Activated T-helper 17 cell treated with anti-CD3 and anti-CD28 coated beads, Interleukin-2, amount 50 U/mL, for 72 hours (primary cell): Measurements from ENCODE around the gene SPAG5. TPM values are rescaled to one million over a fixed set of nuclear protein-coding genes. Genes with fewer than 3 reads are reported as not detected.
"Not testable (repeated sequence)": the region's sequence is repeated elsewhere in the genome, so short reads cannot be mapped to it uniquely, and the experiment has no call there.

Experiments
- ATAC-seq: fragments of 150-1000 bp; cut with Tn5 transposase; replicated peaks from 2 replicates; pipeline ENCODE4 v1.10.0; 2021; ENCODE audit warnings: mild to moderate bottlenecking, moderate library complexity
- H3K27ac Mint-ChIP-seq: one replicate; pipeline ENCODE4 v1.8.0; 2022; ENCODE audit warnings: mixed read lengths
- H3K27me3 Mint-ChIP-seq: one replicate; pipeline ENCODE4 v1.8.0; 2022; ENCODE audit warnings: mixed read lengths
- H3K36me3 Mint-ChIP-seq: one replicate; pipeline ENCODE4 v1.8.0; 2022; ENCODE audit warnings: low read depth, mild to moderate bottlenecking, mixed read lengths
- H3K4me1 Mint-ChIP-seq: one replicate; pipeline ENCODE4 v1.8.0; 2022; ENCODE audit warnings: mixed read lengths
- H3K4me3 Mint-ChIP-seq: one replicate; pipeline ENCODE4 v1.8.0; 2022; ENCODE audit warnings: mild to moderate bottlenecking, mixed read lengths
- H3K9me3 Mint-ChIP-seq: one replicate; pipeline ENCODE4 v1.8.0; 2022; ENCODE audit warnings: mixed read lengths
- total RNA-seq, 2 donors: library from RNA; stranded (reverse); gene quantifications; one replicate each; pipeline ENCODE4 v1.2.3, GENCODE V29; 2022

The SPAG5 gene
- total RNA-seq, 2 donors from 2014 or later = 140 to 195 TPM

- ATAC-seq = no peak
- H3K27me3 Mint-ChIP-seq = no peaks in the 10 kb centered on the region
- H3K36me3 Mint-ChIP-seq = peaks cover 100% of the 10 kb centered on the region
- no peak overlapping the region for H3K27ac Mint-ChIP-seq
- no peaks in the 10 kb centered on the region for H3K4me1 Mint-ChIP-seq
- no peaks in the 10 kb centered on the region for H3K9me3 Mint-ChIP-seq
- no peak overlapping the region for H3K4me3 Mint-ChIP-seq
Measured at GRCh38 chr17:28620010-28620409, 21.2 kb upstream of the SPAG5 start.

GRCh38 chr17:28618464-28618863 is 19.6 kb upstream of the SPAG5 start:
- H3K9me3 Mint-ChIP-seq = no peaks in the 10 kb centered on the region
- no peak overlapping the region for H3K4me3 Mint-ChIP-seq
- H3K36me3 Mint-ChIP-seq = peaks cover 100% of the 10 kb centered on the region
- no peaks in the 10 kb centered on the region for H3K4me1 Mint-ChIP-seq
- ATAC-seq = no peak
- H3K27ac Mint-ChIP-seq = no peak overlapping the region
- no peaks in the 10 kb centered on the region for H3K27me3 Mint-ChIP-seq

DNA sequence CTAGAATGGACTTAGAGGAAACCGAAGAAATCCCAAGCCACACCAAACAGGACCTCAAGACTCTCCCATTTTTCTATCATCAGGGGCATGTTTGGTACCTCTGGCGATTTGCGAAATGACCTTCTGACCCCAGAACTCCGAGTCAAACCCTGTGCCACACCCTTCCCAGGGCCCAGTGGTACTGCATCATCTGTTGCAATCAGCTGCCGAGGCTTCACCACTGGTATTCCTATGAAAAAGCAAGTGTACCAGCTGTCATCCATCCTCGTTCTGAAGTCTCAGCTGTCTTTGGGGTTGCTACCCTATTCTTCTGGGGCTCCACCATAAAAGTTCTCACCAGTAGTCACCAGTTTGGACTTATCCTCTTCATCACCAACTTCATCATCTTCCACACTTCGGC is 17.5 kb upstream of the SPAG5 start:
- Mint-ChIP-seq H3K36me3 (peaks cover 98% of the 10 kb centered on the region), H3K4me3 (no peak overlapping the region), H3K27me3 (no peaks in the 10 kb centered on the region), H3K9me3 (no peaks in the 10 kb centered on the region), H3K27ac (peak overlapping the region; percentile 56), H3K4me1 (no peaks in the 10 kb centered on the region)
- ATAC-seq = no peak

- H3K9me3 Mint-ChIP-seq = no peaks in the 10 kb centered on the region
- no peak for ATAC-seq
- no peaks in the 10 kb centered on the region for H3K27me3 Mint-ChIP-seq
- H3K36me3 Mint-ChIP-seq = peaks cover 98% of the 10 kb centered on the region
- no peak overlapping the region for H3K4me3 Mint-ChIP-seq
- no peak overlapping the region for H3K27ac Mint-ChIP-seq
- no peaks in the 10 kb centered on the region for H3K4me1 Mint-ChIP-seq
Measured at GRCh38 chr17:28615260-28615940, 16.6 kb upstream of the SPAG5 start.

DNA sequence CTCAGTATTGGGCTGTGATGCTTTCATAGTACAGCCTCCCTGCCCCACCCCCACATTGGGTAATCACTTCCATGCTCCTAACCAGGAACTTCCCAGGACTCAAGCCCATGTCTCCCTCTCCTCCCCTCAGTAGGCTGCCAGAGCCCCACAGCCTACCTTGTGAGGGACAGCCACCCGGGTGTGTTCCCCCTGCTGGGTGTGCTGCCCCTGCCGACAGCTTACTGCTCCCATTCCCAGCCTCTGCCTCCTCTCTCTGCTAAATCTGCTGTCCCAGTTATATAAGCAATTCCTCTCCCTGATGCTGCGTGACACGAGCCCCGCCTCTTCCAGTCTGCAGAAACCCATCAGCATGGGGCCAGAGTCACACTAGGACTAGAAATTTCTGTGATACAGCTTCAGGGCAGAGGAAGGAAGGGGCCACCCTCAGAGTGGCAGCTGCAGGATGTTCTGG is 15.1 kb upstream of the SPAG5 start, which contains the start of gene RSKR:
TSS of gene RSKR (minus strand) at position 255 of the 451 bp plus-strand sequence. CDS start at position 231, 24 bp downstream.
- no peak for ATAC-seq

DNA sequence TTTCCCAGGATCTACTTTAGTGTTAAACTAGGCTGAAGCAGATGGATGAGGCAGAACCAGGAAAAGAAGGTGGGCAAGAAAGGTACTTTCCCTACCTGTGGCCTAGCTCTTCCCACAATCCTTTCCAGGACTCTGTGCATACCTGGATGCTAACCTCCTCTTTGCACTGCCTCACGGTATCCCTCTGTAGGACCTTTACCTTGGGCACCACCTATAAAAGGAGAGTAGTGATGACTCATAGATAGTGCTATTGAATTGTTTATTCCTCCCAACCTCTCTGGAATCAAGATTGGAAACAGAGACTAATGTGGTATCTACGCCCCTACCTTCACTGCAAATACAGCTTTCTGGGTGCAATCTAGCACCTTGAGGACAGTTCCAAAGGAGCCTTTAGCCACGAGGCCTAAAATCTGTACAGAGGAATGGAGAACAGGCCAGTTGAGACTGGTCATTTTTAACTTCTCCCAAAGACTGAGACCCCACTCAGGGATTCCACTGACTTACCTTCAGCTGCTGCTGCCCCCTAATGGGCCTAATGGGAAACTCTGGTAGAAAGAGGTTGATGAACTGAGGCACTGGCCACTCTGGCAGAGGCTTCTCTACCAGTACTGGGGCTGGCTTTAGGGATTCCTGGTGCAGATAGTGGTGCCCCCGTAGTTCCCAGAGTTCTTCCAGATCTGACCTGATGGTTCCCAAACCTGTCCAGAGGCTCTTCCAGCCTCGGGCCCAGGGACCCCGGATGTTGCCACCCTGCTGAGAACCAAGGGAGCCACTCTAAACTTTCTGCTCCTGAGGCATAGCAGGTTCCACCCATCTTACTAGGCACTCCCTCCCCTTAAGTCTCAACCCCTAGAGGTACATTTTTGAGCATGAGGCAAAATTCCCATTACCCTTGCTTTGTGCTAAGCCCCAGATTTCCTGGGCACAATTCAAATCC is 14.4 kb upstream of the SPAG5 start:
- peak; percentile 43 for ATAC-seq
- H3K4me1 Mint-ChIP-seq = no peaks in the 10 kb centered on the region
- no peaks in the 10 kb centered on the region for H3K9me3 Mint-ChIP-seq
- peaks cover 97% of the 10 kb centered on the region for H3K36me3 Mint-ChIP-seq
- no peak overlapping the region for H3K4me3 Mint-ChIP-seq
- H3K27ac Mint-ChIP-seq = no peak overlapping the region
- H3K27me3 Mint-ChIP-seq = no peaks in the 10 kb centered on the region

More for the DNA sequence above, 15.1 kb upstream of the SPAG5 start, which contains the start of gene RSKR:
- no peaks in the 10 kb centered on the region for H3K27me3 Mint-ChIP-seq
- no peaks in the 10 kb centered on the region for H3K9me3 Mint-ChIP-seq
- peak within 1 kb of the TSS; percentile 43 for H3K27ac Mint-ChIP-seq
- H3K36me3 Mint-ChIP-seq = peaks cover 98% of the 10 kb centered on the region
- H3K4me3 Mint-ChIP-seq = no peak within 1 kb of the TSS
- H3K4me1 Mint-ChIP-seq = no peaks in the 10 kb centered on the region

DNA sequence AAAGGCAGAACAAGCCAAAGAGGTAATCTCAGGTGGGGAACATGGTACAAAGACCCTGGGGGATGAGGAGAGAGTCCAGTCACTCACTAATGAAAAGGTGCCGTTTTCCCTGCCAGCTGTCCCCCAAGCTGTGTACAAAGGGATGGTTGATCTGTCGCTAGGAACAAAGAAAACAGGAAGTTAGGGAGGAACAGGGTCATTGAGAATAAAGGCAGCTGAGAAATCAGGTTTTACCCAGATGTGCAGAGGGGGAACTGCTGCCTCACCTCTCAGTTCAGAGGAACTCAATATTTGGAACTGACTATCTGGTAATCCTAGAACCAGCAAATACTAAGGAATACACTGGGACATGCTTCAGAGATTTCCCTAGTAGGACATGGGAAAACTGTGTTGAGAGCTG is 13.7 kb upstream of the SPAG5 start:
- ATAC-seq = no peak
- Mint-ChIP-seq H3K27me3 (no peaks in the 10 kb centered on the region), H3K9me3 (no peaks in the 10 kb centered on the region), H3K4me1 (no peaks in the 10 kb centered on the region), H3K27ac (no peak overlapping the region), H3K4me3 (no peak overlapping the region), H3K36me3 (peaks cover 90% of the 10 kb centered on the region)

- Mint-ChIP-seq H3K27ac (peak overlapping the region; percentile 2), H3K4me3 (no peak overlapping the region), H3K36me3 (peaks cover 74% of the 10 kb centered on the region), H3K4me1 (no peaks in the 10 kb centered on the region), H3K9me3 (no peaks in the 10 kb centered on the region), H3K27me3 (no peaks in the 10 kb centered on the region)
- no peak for ATAC-seq
Measured at GRCh38 chr17:28610376-28610775, 11.6 kb upstream of the SPAG5 start.

DNA sequence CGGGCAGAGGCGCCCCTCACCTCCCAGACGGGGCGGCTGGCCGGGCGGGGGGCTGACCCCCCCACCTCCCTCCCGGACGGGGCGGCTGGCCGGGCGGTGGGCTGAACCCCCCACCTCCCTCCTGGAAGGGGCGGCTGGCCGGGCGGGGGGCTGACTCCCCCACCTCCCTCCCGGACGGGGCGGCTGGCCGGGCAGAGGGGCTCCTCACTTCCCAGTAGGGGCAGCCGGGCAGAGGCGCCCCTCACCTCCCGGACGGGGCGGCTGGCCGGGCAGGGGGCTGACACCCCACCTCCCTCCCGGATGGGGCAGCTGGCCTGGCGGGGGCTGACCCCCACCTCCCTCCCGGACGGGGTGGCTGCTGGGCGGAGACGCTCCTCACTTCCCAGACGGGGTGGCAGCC is 5.2 kb upstream of the SPAG5 start:
- ATAC-seq, H3K27ac Mint-ChIP-seq, H3K4me3 Mint-ChIP-seq, H3K4me1 Mint-ChIP-seq, H3K27me3 Mint-ChIP-seq, H3K9me3 Mint-ChIP-seq: not testable (repeated sequence)
- peaks cover 29% of the 10 kb centered on the region for H3K36me3 Mint-ChIP-seq

DNA sequence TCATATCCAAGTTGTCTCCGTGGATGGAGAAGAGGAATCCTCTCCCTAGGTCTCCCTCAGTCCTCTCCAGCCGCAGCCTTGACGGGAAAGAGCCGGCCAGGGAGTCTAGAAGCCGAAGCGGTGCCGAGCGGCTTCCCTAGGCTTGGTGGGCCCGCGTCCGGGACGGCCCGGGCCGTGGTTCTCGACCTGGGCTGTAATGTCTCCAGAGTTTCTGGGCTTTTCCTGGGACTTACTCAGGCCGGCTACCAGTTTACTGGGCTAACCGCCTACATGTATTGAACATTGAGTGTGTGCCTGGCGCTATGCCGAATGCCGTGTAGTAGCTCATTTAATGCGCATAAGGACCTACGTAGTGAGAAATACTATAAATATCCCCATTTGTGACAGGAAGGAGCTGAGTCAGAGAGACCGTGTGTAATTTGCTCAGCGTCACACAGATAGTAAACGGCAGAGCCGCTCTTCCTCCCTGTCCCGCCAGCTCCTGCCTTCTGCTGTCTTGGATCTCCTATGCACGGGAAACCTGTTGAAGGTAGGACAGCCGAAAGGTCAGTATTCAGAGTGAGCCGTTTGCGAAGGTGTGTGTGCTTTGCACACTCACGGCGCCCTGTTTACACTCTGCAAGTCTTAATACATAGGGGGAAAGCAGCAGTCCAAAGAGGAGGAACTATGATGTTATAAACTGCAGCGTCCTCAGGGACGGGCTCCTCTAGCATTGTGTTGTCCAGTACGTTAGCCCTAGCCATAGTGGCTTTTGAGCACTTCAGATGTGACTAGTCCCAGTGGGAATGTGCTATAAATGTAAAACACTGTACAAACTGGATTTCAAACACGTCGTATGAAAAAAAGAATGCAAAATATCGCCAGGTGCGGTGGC is 723 bp upstream of the SPAG5 start:
- peak overlapping the region; percentile 100 for H3K4me3 Mint-ChIP-seq
- peak; percentile 83 for ATAC-seq
- H3K27ac Mint-ChIP-seq = peak overlapping the region; percentile 98
- H3K36me3 Mint-ChIP-seq = peaks cover 39% of the 10 kb centered on the region
- peaks cover 18% of the 10 kb centered on the region for H3K4me1 Mint-ChIP-seq
- no peaks in the 10 kb centered on the region for H3K9me3 Mint-ChIP-seq
- H3K27me3 Mint-ChIP-seq = no peaks in the 10 kb centered on the region

GRCh38 chr17:28598389-28598788 is 436 bp downstream of the SPAG5 start:
- H3K27ac Mint-ChIP-seq = peak overlapping the region; percentile 98
- no peak for ATAC-seq
- no peaks in the 10 kb centered on the region for H3K9me3 Mint-ChIP-seq

GRCh38 chr17:28597606-28598383 is 1.0 kb downstream of the SPAG5 start:
- Mint-ChIP-seq H3K9me3 (no peaks in the 10 kb centered on the region), H3K36me3 (peaks cover 47% of the 10 kb centered on the region), H3K27ac (peak overlapping the region; percentile 98), H3K4me3 (peak overlapping the region; percentile 100), H3K27me3 (no peaks in the 10 kb centered on the region), H3K4me1 (peaks cover 18% of the 10 kb centered on the region)
- ATAC-seq = no peak

More at GRCh38 chr17:28598389-28598788, 436 bp downstream of the SPAG5 start:
- peak overlapping the region; percentile 100 for H3K4me3 Mint-ChIP-seq
- H3K4me1 Mint-ChIP-seq = peaks cover 18% of the 10 kb centered on the region
- no peaks in the 10 kb centered on the region for H3K27me3 Mint-ChIP-seq
- peaks cover 44% of the 10 kb centered on the region for H3K36me3 Mint-ChIP-seq

- Mint-ChIP-seq H3K36me3 (peaks cover 63% of the 10 kb centered on the region), H3K27ac (no peak overlapping the region), H3K4me1 (peaks cover under 1% of the 10 kb centered on the region), H3K9me3 (no peaks in the 10 kb centered on the region), H3K4me3 (no peak overlapping the region), H3K27me3 (no peaks in the 10 kb centered on the region)
- ATAC-seq = no peak
Measured at GRCh38 chr17:28592260-28592659, 6.6 kb downstream of the SPAG5 start.
